Erythroblast (primary cell): ENCODE results near the gene ACOT4.
"Not testable (repeated sequence)": the region's sequence is repeated elsewhere in the genome, so short reads cannot be mapped to it uniquely, and the experiment has no call there.

Source experiments
- GATA1 ChIP-seq: IDR thresholded peaks from 2 replicates; pipeline ENCODE4 v1.6.1; 2011; ENCODE audit warnings: low read depth, mild to moderate bottlenecking, control low read depth, low read length, moderate library complexity
- POLR2A ChIP-seq: IDR thresholded peaks from 2 replicates; pipeline ENCODE4 v1.6.1; 2011; ENCODE audit warnings: mild to moderate bottlenecking, low read length

GRCh38 chr14:73562696-73563095 lies 29.0 kb upstream of the ACOT4 start:
- TF ChIP-seq POLR2A, GATA1: not testable (repeated sequence)
